Ectodermal cell (in vitro differentiated cells): ENCODE data around the gene IL21R.

Source experiments
- H3K27ac ChIP-seq: 2 replicates; pipeline ENCODE4 v1.7.0; 2013; ENCODE audit warnings: mild to moderate bottlenecking, low read depth, low read length; ENCODE audit not compliant: insufficient read depth, poor library complexity, severe bottlenecking
- H3K27me3 ChIP-seq: 2 replicates; pipeline ENCODE4 v1.7.0; 2013; ENCODE audit warnings: mild to moderate bottlenecking, low read length; ENCODE audit not compliant: insufficient read depth, control insufficient read depth, poor library complexity, severe bottlenecking
- H3K36me3 ChIP-seq: one replicate; pipeline ENCODE4 v1.7.0; 2013; ENCODE audit warnings: low read length; ENCODE audit not compliant: control insufficient read depth, insufficient read depth
- H3K4me1 ChIP-seq: one replicate; pipeline ENCODE4 v1.7.0; 2013; ENCODE audit warnings: low read length; ENCODE audit not compliant: control insufficient read depth, insufficient read depth
- H3K4me3 ChIP-seq: 2 replicates; pipeline ENCODE4 v1.7.0; 2013; ENCODE audit warnings: low read depth, low read length, control low read depth; ENCODE audit not compliant: insufficient read depth
- H3K9me3 ChIP-seq: 2 replicates; pipeline ENCODE4 v1.7.0; 2013; ENCODE audit warnings: mild to moderate bottlenecking, low read length, moderate library complexity; ENCODE audit not compliant: control insufficient read depth
- WGBS, 2 experiments: methylation state at CpG; one replicate each; pipeline ENCODE4 v1.1.7; 2013; ENCODE audit warnings: missing lambda C conversion rate in 2 of 2; 5-methylcytosine and 5-hydroxymethylcytosine counted together

IL21R gene

DNA sequence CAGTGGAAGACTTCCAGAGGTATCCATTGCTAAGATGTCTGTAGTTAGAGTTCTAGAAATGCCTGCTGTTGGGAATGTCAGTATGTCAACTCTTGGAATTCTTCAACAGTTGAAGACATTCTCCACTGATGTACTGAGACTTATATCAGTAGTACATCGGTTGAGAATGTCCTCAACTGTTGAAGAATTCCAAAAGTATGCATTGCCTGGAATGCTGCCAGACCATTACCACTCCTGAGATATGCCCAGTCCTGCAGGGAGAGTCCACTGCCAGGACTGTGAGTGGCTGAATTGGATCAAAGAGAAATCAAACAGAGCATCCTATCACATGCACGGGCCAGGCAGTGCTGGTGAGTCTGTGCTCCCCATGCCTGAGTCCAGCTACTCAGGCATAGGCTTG lies 42.0 kb downstream of the IL21R start:
- WGBS, 2 experiments, result 89 to 92% methylated on average over 2 of the region's 2 CpGs
- H3K4me3 ChIP-seq, result no peak overlapping the region
- no peaks in the 10 kb centered on the region for H3K27me3 ChIP-seq
- H3K9me3 ChIP-seq, result peaks cover 2% of the 10 kb centered on the region
- H3K4me1 ChIP-seq, result no peaks in the 10 kb centered on the region
- H3K36me3 ChIP-seq, result no peaks in the 10 kb centered on the region
- no peak overlapping the region for H3K27ac ChIP-seq

GRCh38 chr16:27444470-27444869 lies 42.5 kb downstream of the IL21R start:
- no peaks in the 10 kb centered on the region for H3K4me1 ChIP-seq
- no peaks in the 10 kb centered on the region for H3K36me3 ChIP-seq
- no peak overlapping the region for H3K27ac ChIP-seq
- 92 to 98% methylated on average over 5 of the region's 5 CpGs for WGBS, 2 experiments
- peaks cover 2% of the 10 kb centered on the region for H3K9me3 ChIP-seq
- no peak overlapping the region for H3K4me3 ChIP-seq
- H3K27me3 ChIP-seq, result no peaks in the 10 kb centered on the region

- H3K27ac ChIP-seq, result no peak overlapping the region
- no peaks in the 10 kb centered on the region for H3K36me3 ChIP-seq
- no peaks in the 10 kb centered on the region for H3K27me3 ChIP-seq
- 92 to 94% methylated on average over 12 of the region's 12 CpGs for WGBS, 2 experiments
- peaks cover 4% of the 10 kb centered on the region for H3K4me1 ChIP-seq
- H3K4me3 ChIP-seq, result no peak overlapping the region
- peaks cover 2% of the 10 kb centered on the region for H3K9me3 ChIP-seq
Observed at GRCh38 chr16:27445502-27446175, 43.7 kb downstream of the IL21R start.

- Histone ChIP-seq H3K4me3 (no peak overlapping the region), H3K27ac (no peak overlapping the region), H3K9me3 (peaks cover 2% of the 10 kb centered on the region), H3K27me3 (no peaks in the 10 kb centered on the region), H3K36me3 (no peaks in the 10 kb centered on the region), H3K4me1 (peaks cover 4% of the 10 kb centered on the region)
- WGBS, 2 experiments, result 87 to 94% methylated on average over 3 to 4 of the region's 4 CpGs
Observed at GRCh38 chr16:27446721-27447120, 44.7 kb downstream of the IL21R start.

DNA sequence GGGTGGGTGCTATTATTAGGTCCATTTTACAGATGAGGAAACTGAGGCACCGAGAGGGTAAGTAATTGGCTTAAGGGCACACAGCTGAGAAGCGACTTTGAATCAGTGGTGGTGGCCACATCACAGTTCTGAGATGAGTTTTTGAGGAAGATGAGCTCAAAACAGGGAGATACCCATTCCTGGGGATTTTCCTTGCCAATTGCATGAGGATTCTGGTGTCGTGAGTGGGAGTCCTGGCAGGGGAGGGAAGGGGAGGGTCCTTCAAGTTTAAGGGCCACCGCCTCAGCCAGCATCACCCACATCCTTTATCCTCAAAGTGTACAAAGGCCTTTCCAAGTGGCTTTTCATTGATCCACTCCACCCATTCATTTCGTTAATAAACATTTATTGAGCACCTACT lies 45.3 kb downstream of the IL21R start:
- Histone ChIP-seq H3K4me3 (no peak overlapping the region), H3K36me3 (no peaks in the 10 kb centered on the region), H3K4me1 (peaks cover 4% of the 10 kb centered on the region), H3K27ac (no peak overlapping the region), H3K9me3 (peaks cover 2% of the 10 kb centered on the region), H3K27me3 (no peaks in the 10 kb centered on the region)
- 90 to 97% methylated on average over 5 of the region's 5 CpGs for WGBS, 2 experiments

DNA sequence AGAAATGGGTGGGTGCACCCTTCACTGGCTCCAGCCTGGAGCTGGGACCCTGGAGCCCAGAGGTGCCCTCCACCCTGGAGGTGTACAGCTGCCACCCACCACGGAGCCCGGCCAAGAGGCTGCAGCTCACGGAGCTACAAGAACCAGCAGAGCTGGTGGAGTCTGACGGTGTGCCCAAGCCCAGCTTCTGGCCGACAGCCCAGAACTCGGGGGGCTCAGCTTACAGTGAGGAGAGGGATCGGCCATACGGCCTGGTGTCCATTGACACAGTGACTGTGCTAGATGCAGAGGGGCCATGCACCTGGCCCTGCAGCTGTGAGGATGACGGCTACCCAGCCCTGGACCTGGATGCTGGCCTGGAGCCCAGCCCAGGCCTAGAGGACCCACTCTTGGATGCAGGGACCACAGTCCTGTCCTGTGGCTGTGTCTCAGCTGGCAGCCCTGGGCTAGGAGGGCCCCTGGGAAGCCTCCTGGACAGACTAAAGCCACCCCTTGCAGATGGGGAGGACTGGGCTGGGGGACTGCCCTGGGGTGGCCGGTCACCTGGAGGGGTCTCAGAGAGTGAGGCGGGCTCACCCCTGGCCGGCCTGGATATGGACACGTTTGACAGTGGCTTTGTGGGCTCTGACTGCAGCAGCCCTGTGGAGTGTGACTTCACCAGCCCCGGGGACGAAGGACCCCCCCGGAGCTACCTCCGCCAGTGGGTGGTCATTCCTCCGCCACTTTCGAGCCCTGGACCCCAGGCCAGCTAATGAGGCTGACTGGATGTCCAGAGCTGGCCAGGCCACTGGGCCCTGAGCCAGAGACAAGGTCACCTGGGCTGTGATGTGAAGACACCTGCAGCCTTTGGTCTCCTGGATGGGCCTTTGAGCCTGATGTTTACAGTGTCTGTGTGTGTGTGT lies 46.8 kb downstream of the IL21R start:
- Histone ChIP-seq H3K27me3 (no peaks in the 10 kb centered on the region), H3K27ac (no peak overlapping the region), H3K4me1 (peaks cover 4% of the 10 kb centered on the region), H3K4me3 (no peak overlapping the region), H3K36me3 (no peaks in the 10 kb centered on the region), H3K9me3 (peaks cover 2% of the 10 kb centered on the region)
- 92 to 95% methylated on average over 19 of the region's 19 CpGs for WGBS, 2 experiments

DNA sequence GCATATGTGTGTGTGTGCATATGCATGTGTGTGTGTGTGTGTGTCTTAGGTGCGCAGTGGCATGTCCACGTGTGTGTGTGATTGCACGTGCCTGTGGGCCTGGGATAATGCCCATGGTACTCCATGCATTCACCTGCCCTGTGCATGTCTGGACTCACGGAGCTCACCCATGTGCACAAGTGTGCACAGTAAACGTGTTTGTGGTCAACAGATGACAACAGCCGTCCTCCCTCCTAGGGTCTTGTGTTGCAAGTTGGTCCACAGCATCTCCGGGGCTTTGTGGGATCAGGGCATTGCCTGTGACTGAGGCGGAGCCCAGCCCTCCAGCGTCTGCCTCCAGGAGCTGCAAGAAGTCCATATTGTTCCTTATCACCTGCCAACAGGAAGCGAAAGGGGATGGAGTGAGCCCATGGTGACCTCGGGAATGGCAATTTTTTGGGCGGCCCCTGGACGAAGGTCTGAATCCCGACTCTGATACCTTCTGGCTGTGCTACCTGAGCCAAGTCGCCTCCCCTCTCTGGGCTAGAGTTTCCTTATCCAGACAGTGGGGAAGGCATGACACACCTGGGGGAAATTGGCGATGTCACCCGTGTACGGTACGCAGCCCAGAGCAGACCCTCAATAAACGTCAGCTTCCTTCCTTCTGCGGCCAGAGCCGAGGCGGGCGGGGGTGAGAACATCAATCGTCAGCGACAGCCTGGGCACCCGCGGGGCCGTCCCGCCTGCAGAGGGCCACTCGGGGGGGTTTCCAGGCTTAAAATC lies 47.6 kb downstream of the IL21R start:
- H3K36me3 ChIP-seq, result no peaks in the 10 kb centered on the region
- no peak overlapping the region for H3K4me3 ChIP-seq
- H3K4me1 ChIP-seq, result peaks cover 4% of the 10 kb centered on the region
- WGBS, 2 experiments, result 83 to 86% methylated on average over 31 of the region's 31 CpGs
- H3K9me3 ChIP-seq, result peaks cover 2% of the 10 kb centered on the region
- H3K27me3 ChIP-seq, result no peaks in the 10 kb centered on the region
- H3K27ac ChIP-seq, result no peak overlapping the region

- no peaks in the 10 kb centered on the region for H3K27me3 ChIP-seq
- no peaks in the 10 kb centered on the region for H3K36me3 ChIP-seq
- H3K27ac ChIP-seq, result no peak overlapping the region
- peaks cover 4% of the 10 kb centered on the region for H3K4me1 ChIP-seq
- no peaks in the 10 kb centered on the region for H3K9me3 ChIP-seq
- 62 to 68% methylated on average over 5 of the region's 5 CpGs for WGBS, 2 experiments
- H3K4me3 ChIP-seq, result no peak overlapping the region
Observed at GRCh38 chr16:27450196-27450549, 48.2 kb downstream of the IL21R start.

DNA sequence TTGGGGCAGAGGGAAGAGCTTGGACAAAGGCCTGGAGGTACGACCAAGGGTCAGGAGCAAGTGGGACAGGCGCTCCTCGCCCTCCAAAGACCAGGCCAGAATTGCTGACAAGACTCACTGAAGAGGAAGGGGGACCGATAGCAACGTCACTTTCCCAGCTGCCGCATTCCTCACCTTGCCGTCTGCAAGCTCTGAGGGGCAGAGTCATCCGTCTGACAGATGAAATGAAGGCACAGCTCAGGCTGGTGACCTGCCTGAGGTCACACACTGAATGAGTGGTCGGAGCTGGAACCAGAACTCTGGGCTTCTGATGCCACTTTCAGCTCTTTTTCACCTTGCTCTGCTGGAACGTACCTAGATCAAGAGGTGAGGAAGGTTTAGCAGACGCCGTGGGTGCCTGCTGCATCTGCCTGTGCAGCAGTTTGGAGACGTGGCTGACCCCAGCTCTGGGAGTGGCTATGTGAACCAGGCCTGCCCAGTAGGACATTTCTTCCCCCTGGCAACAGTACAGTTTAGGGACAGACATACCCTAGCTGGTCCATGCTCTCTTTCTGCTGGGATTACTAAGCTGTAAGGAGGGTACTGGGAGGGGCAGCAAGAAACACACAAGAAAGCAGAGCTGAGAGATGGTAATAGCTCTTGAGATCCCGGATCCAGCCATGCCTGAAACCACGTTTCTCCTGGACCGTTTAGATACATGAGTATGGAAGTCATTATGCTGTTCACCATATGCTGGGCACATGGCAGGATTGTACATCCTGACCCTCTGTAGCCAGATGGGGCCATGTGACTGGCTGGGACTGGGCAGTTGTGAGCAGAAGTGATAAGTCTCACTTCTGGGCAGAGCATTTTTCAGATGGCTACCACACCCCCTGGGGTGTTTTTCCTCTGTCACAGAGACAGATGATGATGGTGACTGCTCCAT lies 50.9 kb downstream of the IL21R start:
- H3K4me3 ChIP-seq, result no peak overlapping the region
- WGBS, 2 experiments, result 87 to 90% methylated on average over 16 of the region's 16 CpGs
- no peaks in the 10 kb centered on the region for H3K27me3 ChIP-seq
- no peaks in the 10 kb centered on the region for H3K9me3 ChIP-seq
- no peaks in the 10 kb centered on the region for H3K36me3 ChIP-seq
- peaks cover 4% of the 10 kb centered on the region for H3K4me1 ChIP-seq
- H3K27ac ChIP-seq, result no peak overlapping the region
